Measurements from ENCODE around the gene PPP1R12B.
"Not testable (repeated sequence)": the region's sequence is repeated elsewhere in the genome, so short reads cannot be mapped to it uniquely, and the experiment has no call there.

The PPP1R12B gene

GRCh38 chr1:202600432-202601041 is 252.0 kb downstream of the PPP1R12B start:
- DNase-seq = no peak

GRCh38 chr1:202603435-202603834 is 254.9 kb downstream of the PPP1R12B start:
- DNase-seq = no peak

GRCh38 chr1:202605515-202605914 is 257.0 kb downstream of the PPP1R12B start:
- no peak for DNase-seq

GRCh38 chr1:202612036-202612435 is 263.5 kb downstream of the PPP1R12B start:
- not testable (repeated sequence) for DNase-seq

- no peak for DNase-seq
Measured at GRCh38 chr1:202613571-202613970, 265.1 kb downstream of the PPP1R12B start.

- not testable (repeated sequence) for DNase-seq
Measured at GRCh38 chr1:202614363-202615207, 266.1 kb downstream of the PPP1R12B start.

- not testable (repeated sequence) for DNase-seq
Measured at GRCh38 chr1:202615208-202615500, 266.7 kb downstream of the PPP1R12B start.

GRCh38 chr1:202615501-202616354 is 267.2 kb downstream of the PPP1R12B start:
- DNase-seq = peak in 10 of 58 donors; percentile 8 to 59 (median 24)

- no peak for DNase-seq
Measured at GRCh38 chr1:202616355-202616915, 267.9 kb downstream of the PPP1R12B start.

GRCh38 chr1:202619012-202619411 is 270.5 kb downstream of the PPP1R12B start:
- DNase-seq = not testable (repeated sequence)

GRCh38 chr1:202619505-202619904 is 271.0 kb downstream of the PPP1R12B start:
- DNase-seq = no peak

GRCh38 chr1:202620036-202620435 is 271.5 kb downstream of the PPP1R12B start:
- not testable (repeated sequence) for DNase-seq

GRCh38 chr1:202621446-202621845 is 272.9 kb downstream of the PPP1R12B start:
- no peak for DNase-seq

- DNase-seq = no peak
Measured at GRCh38 chr1:202622388-202622787, 273.9 kb downstream of the PPP1R12B start.

- peak in 1 of 58 donors; percentile 12 for DNase-seq
Measured at GRCh38 chr1:202623075-202623474, 274.6 kb downstream of the PPP1R12B start.

- not testable (repeated sequence) for DNase-seq
Measured at GRCh38 chr1:202623476-202623875, 275.0 kb downstream of the PPP1R12B start.

GRCh38 chr1:202624088-202624780 is 275.7 kb downstream of the PPP1R12B start:
- no peak for DNase-seq

- no peak for DNase-seq
Measured at GRCh38 chr1:202624781-202625108, 276.2 kb downstream of the PPP1R12B start.

- DNase-seq = peak in 27 of 58 donors; percentile 5 to 53 (median 27)
Measured at GRCh38 chr1:202625416-202626360, 277.2 kb downstream of the PPP1R12B start.

- not testable (repeated sequence) for DNase-seq
Measured at GRCh38 chr1:202627036-202627435, 278.5 kb downstream of the PPP1R12B start.
